Endothelial cell of umbilical vein (primary cell): ENCODE data around the gene TBC1D17.

ENCODE experiments used
- EZH2 ChIP-seq: IDR thresholded peaks from 2 replicates; pipeline ENCODE4 v1.6.1; 2012; ENCODE audit warnings: borderline replicate concordance, low read depth, mild to moderate bottlenecking, moderate library complexity, low read length, inconsistent platforms; ENCODE audit not compliant: severe bottlenecking
- POLR2A ChIP-seq: IDR thresholded peaks from 2 replicates; pipeline ENCODE4 v1.6.1; 2012; ENCODE audit warnings: low read depth, mild to moderate bottlenecking, control low read depth, low read length
- TF ChIP-seq, protein P1 (sequence below): IDR thresholded peaks from 2 replicates; pipeline ENCODE4 v1.6.1; 2011; ENCODE audit not compliant: insufficient read depth, insufficient read length

DNA sequence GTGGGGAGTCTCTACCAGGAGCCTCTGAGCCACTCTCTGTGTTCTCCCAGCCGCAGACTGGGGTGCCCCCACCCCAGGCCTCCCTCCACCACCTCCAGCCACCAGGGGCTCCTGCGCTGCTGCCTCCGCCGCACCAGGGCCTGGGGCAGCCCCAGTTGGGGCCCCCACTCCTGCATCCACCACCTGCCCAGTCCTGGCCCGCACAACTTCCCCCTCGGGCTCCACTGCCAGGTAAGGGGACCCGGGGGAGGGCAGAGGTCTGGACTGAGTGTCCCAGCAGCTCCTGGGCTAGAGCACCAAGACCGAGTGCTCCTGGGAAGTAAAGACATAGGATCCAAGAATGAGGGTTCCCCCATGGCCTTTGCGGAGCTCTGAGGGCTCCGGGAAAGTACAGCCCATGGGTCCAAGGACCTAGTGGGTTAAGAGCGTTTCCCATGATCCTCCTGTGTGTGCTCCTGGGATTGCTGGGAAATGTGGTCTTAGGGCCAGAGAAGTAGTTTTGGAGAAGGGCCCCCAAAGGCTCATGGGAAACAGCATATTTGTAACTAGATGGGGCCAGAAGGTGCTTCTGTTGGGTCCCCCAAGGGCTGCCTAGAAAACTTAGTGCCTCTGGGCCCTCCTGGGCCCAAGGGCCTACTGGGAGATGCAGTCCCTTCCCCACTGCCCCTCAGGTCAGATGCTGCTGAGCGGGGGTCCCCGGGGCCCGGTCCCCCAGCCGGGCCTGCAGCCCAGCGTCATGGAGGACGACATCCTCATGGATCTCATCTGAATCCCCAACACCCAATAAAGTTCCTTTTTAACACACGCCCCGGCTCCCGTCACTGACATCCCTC lies 41.1 kb upstream of the TBC1D17 start:
- TF ChIP-seq EZH2, result no peak
- TF ChIP-seq, protein P1, sequence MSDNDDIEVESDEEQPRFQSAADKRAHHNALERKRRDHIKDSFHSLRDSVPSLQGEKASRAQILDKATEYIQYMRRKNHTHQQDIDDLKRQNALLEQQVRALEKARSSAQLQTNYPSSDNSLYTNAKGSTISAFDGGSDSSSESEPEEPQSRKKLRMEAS, result no peak
- TF ChIP-seq POLR2A, result no peak
